ENCODE data around the gene CAMK2N2. TPM values are rescaled to one million over a fixed set of nuclear protein-coding genes. Genes with fewer than 3 reads are reported as not detected.

The CAMK2N2 gene
- total RNA-seq, 4 donors from 2014 or later, result not detected

- no peak for TF ChIP-seq CTCF (IDR thresholded peaks at IDR 0.05; ENCODE audit: low read depth)
Measured at GRCh38 chr3:184257083-184257915, 4.1 kb downstream of the CAMK2N2 start.

- TF ChIP-seq CTCF (IDR thresholded peaks at IDR 0.05; ENCODE audit: low read depth), result no peak
Measured at GRCh38 chr3:184255291-184256039, 5.9 kb downstream of the CAMK2N2 start.

GRCh38 chr3:184250167-184250828 lies 11.1 kb downstream of the CAMK2N2 start:
- no peak for TF ChIP-seq CTCF (IDR thresholded peaks at IDR 0.05; ENCODE audit: low read depth)

GRCh38 chr3:184249412-184250166 lies 11.8 kb downstream of the CAMK2N2 start, which contains the start of gene EEF1AKMT4:
Gene EEF1AKMT4 (plus strand): TSS chr3:184249672. CDS start chr3:184249695, 23 bp downstream.
- TF ChIP-seq CTCF (IDR thresholded peaks at IDR 0.05; ENCODE audit: low read depth), result no peak

- TF ChIP-seq CTCF (IDR thresholded peaks at IDR 0.05; ENCODE audit: low read depth), result no peak
Measured at GRCh38 chr3:184248454-184249411, 12.6 kb downstream of the CAMK2N2 start, which contains the start of gene ALG3. Gene ALG3 (minus strand): TSS chr3:184248962. CDS start chr3:184248940, 22 bp downstream.

GRCh38 chr3:184242297-184242685 lies 19.1 kb downstream of the CAMK2N2 start:
- no peak for TF ChIP-seq CTCF (IDR thresholded peaks at IDR 0.05; ENCODE audit: low read depth)

Data from subcutaneous adipose tissue (tissue), 4 donors.